Measurements from ENCODE around the gene EGF. TPM values are rescaled to one million over a fixed set of nuclear protein-coding genes. Genes with fewer than 3 reads are reported as not detected.
A peak's percentile ranks its signal among the peaks of the same experiment; 100 is the strongest.
"Not testable (repeated sequence)": the region's sequence is repeated elsewhere in the genome, so short reads cannot be mapped to it uniquely, and the experiment has no call there.

Gene EGF
- 9.6 and 28.0 TPM in 2 replicates for total RNA-seq (2014; rRNA removed; shearing (Covaris generic))

GRCh38 chr4:109912706-109913595 is at the start of gene EGF:
Gene EGF (plus strand): TSS chr4:109912883. CDS start chr4:109913336, 453 bp downstream.
- Histone ChIP-seq H3K4me1 (replicated peaks) (peaks cover 8% of the 10 kb centered on the region), H3K27ac (peak within 1 kb of the TSS; percentile 53), H3K27me3 (replicated peaks) (no peaks in the 10 kb centered on the region), H3K9me3 (replicated peaks) (no peaks in the 10 kb centered on the region), H3K36me3 (no peaks in the 10 kb centered on the region), H3K4me3 (no peak within 1 kb of the TSS)
- peak in 1 of 2 experiments; percentile 20 for DNase-seq (ENCODE audit: low read depth in 1 of 2, low spot score in 2 of 2)

- Histone ChIP-seq H3K9me3 (replicated peaks) (no peaks in the 10 kb centered on the region), H3K4me1 (replicated peaks) (no peaks in the 10 kb centered on the region), H3K36me3 (no peaks in the 10 kb centered on the region)
Observed at GRCh38 chr4:109864134-109864533, 48.5 kb upstream of the EGF start.

GRCh38 chr4:109870061-109870460 is 42.6 kb upstream of the EGF start:
- Histone ChIP-seq H3K4me3 (no peak overlapping the region), H3K36me3 (no peaks in the 10 kb centered on the region), H3K27me3 (replicated peaks) (no peaks in the 10 kb centered on the region), H3K4me1 (replicated peaks) (no peaks in the 10 kb centered on the region), H3K27ac (no peak overlapping the region), H3K9me3 (replicated peaks) (no peaks in the 10 kb centered on the region)
- no peak for DNase-seq (ENCODE audit: low read depth in 1 of 2, low spot score in 2 of 2)

More at GRCh38 chr4:109864134-109864533, 48.5 kb upstream of the EGF start:
- Histone ChIP-seq H3K4me3 (no peak overlapping the region), H3K27me3 (replicated peaks) (no peaks in the 10 kb centered on the region), H3K27ac (no peak overlapping the region)
- no peak for DNase-seq (ENCODE audit: low read depth in 1 of 2, low spot score in 2 of 2)

- Histone ChIP-seq H3K4me1 (replicated peaks) (no peaks in the 10 kb centered on the region), H3K36me3 (no peaks in the 10 kb centered on the region), H3K27ac (no peak overlapping the region), H3K9me3 (replicated peaks) (no peaks in the 10 kb centered on the region), H3K27me3 (replicated peaks) (no peaks in the 10 kb centered on the region), H3K4me3 (no peak overlapping the region)
- no peak for DNase-seq (ENCODE audit: low read depth in 1 of 2, low spot score in 2 of 2)
Observed at GRCh38 chr4:109872065-109872464, 40.6 kb upstream of the EGF start.

- no peak for DNase-seq (ENCODE audit: low read depth in 1 of 2, low spot score in 2 of 2)
- H3K9me3 ChIP-seq (replicated peaks): no peaks in the 10 kb centered on the region
- no peak overlapping the region for H3K27ac ChIP-seq
- H3K27me3 ChIP-seq (replicated peaks): no peaks in the 10 kb centered on the region
- no peaks in the 10 kb centered on the region for H3K36me3 ChIP-seq
- H3K4me1 ChIP-seq (replicated peaks): no peaks in the 10 kb centered on the region
- H3K4me3 ChIP-seq: no peak overlapping the region
Observed at GRCh38 chr4:109872950-109873656, 39.6 kb upstream of the EGF start.

- Histone ChIP-seq H3K27ac (no peak overlapping the region), H3K36me3 (no peaks in the 10 kb centered on the region), H3K4me1 (replicated peaks) (no peaks in the 10 kb centered on the region), H3K9me3 (replicated peaks) (no peaks in the 10 kb centered on the region), H3K27me3 (replicated peaks) (no peaks in the 10 kb centered on the region), H3K4me3 (no peak overlapping the region)
- no peak for DNase-seq (ENCODE audit: low read depth in 1 of 2, low spot score in 2 of 2)
Observed at GRCh38 chr4:109873791-109874514, 38.7 kb upstream of the EGF start.

- H3K36me3 ChIP-seq: no peaks in the 10 kb centered on the region
- no peaks in the 10 kb centered on the region for H3K4me1 ChIP-seq (replicated peaks)
- no peak overlapping the region for H3K27ac ChIP-seq
- no peaks in the 10 kb centered on the region for H3K27me3 ChIP-seq (replicated peaks)
- H3K9me3 ChIP-seq (replicated peaks): no peaks in the 10 kb centered on the region
- no peak for DNase-seq (ENCODE audit: low read depth in 1 of 2, low spot score in 2 of 2)
- H3K4me3 ChIP-seq: no peak overlapping the region
Observed at GRCh38 chr4:109875106-109875505, 37.6 kb upstream of the EGF start.

- not testable (repeated sequence) for DNase-seq (ENCODE audit: low read depth in 1 of 2, low spot score in 2 of 2); H3K4me1 ChIP-seq (replicated peaks); H3K27me3 ChIP-seq (replicated peaks); H3K36me3 ChIP-seq; H3K4me3 ChIP-seq; H3K9me3 ChIP-seq (replicated peaks); H3K27ac ChIP-seq
Observed at GRCh38 chr4:109875553-109875952, 37.1 kb upstream of the EGF start.

- no peaks in the 10 kb centered on the region for H3K27me3 ChIP-seq (replicated peaks)
- H3K9me3 ChIP-seq (replicated peaks): no peaks in the 10 kb centered on the region
- DNase-seq (ENCODE audit: low read depth in 1 of 2, low spot score in 2 of 2): no peak
- no peak overlapping the region for H3K27ac ChIP-seq
- no peak overlapping the region for H3K4me3 ChIP-seq
- H3K4me1 ChIP-seq (replicated peaks): no peaks in the 10 kb centered on the region
- H3K36me3 ChIP-seq: no peaks in the 10 kb centered on the region
Observed at GRCh38 chr4:109876634-109877265, 35.9 kb upstream of the EGF start.

- Histone ChIP-seq H3K4me1 (replicated peaks) (no peaks in the 10 kb centered on the region), H3K4me3 (no peak overlapping the region), H3K27me3 (replicated peaks) (no peaks in the 10 kb centered on the region), H3K36me3 (no peaks in the 10 kb centered on the region), H3K27ac (no peak overlapping the region), H3K9me3 (replicated peaks) (no peaks in the 10 kb centered on the region)
- no peak for DNase-seq (ENCODE audit: low read depth in 1 of 2, low spot score in 2 of 2)
Observed at GRCh38 chr4:109877400-109877799, 35.3 kb upstream of the EGF start.

GRCh38 chr4:109878355-109878754 is 34.3 kb upstream of the EGF start:
- Histone ChIP-seq H3K4me1 (replicated peaks) (no peaks in the 10 kb centered on the region), H3K36me3 (no peaks in the 10 kb centered on the region), H3K4me3 (no peak overlapping the region), H3K27me3 (replicated peaks) (no peaks in the 10 kb centered on the region), H3K27ac (no peak overlapping the region), H3K9me3 (replicated peaks) (no peaks in the 10 kb centered on the region)
- no peak for DNase-seq (ENCODE audit: low read depth in 1 of 2, low spot score in 2 of 2)

GRCh38 chr4:109879081-109879480 is 33.6 kb upstream of the EGF start:
- H3K36me3 ChIP-seq: no peaks in the 10 kb centered on the region
- no peaks in the 10 kb centered on the region for H3K27me3 ChIP-seq (replicated peaks)
- no peaks in the 10 kb centered on the region for H3K9me3 ChIP-seq (replicated peaks)
- H3K4me3 ChIP-seq: no peak overlapping the region
- H3K4me1 ChIP-seq (replicated peaks): no peaks in the 10 kb centered on the region
- DNase-seq (ENCODE audit: low read depth in 1 of 2, low spot score in 2 of 2): no peak
- H3K27ac ChIP-seq: no peak overlapping the region

- H3K36me3 ChIP-seq: no peaks in the 10 kb centered on the region
- no peaks in the 10 kb centered on the region for H3K9me3 ChIP-seq (replicated peaks)
- no peak overlapping the region for H3K27ac ChIP-seq
- H3K4me1 ChIP-seq (replicated peaks): no peaks in the 10 kb centered on the region
- no peak for DNase-seq (ENCODE audit: low read depth in 1 of 2, low spot score in 2 of 2)
- no peaks in the 10 kb centered on the region for H3K27me3 ChIP-seq (replicated peaks)
- H3K4me3 ChIP-seq: no peak overlapping the region
Observed at GRCh38 chr4:109879636-109880314, 32.9 kb upstream of the EGF start.

All from SJSA1 (cell line).